MM.1S (cell line): Measurements from ENCODE around the gene UBXN11.

ENCODE experiments used
- DNase-seq: peaks from one replicate; pipeline ENCODE4 v3.0.0-alpha.2; 2015
- H2AFZ ChIP-seq: fragments of 300-600 bp; sonication (generic); 2 replicates; pipeline ENCODE4 v1.6.0; 2016; ENCODE audit warnings: antibody characterized with exemption, low read length
- H3F3A ChIP-seq: fragments of 300-600 bp; sonication (generic); 2 replicates; pipeline ENCODE4 v1.6.1; 2016; ENCODE audit warnings: mild to moderate bottlenecking, antibody characterized with exemption, low read length, moderate library complexity, mixed read lengths; ENCODE audit not compliant: insufficient read depth
- H3K27ac ChIP-seq: fragments of 300-600 bp; sonication (generic); 2 replicates; pipeline ENCODE4 v1.5.1; 2016; ENCODE audit warnings: mild to moderate bottlenecking, low read length
- H3K27me3 ChIP-seq: fragments of 300-600 bp; sonication (generic); replicated peaks from 2 replicates; pipeline ENCODE4 v1.6.0; 2016; ENCODE audit warnings: low read length; ENCODE audit not compliant: insufficient read depth
- H3K36me3 ChIP-seq: fragments of 300-600 bp; sonication (generic); replicated peaks from 2 replicates; pipeline ENCODE4 v1.6.1; 2016; ENCODE audit warnings: mild to moderate bottlenecking, low read length, mixed read lengths; ENCODE audit not compliant: insufficient read depth
- H3K4me1 ChIP-seq: fragments of 300-600 bp; sonication (generic); 2 replicates; pipeline ENCODE4 v1.6.1; 2016; ENCODE audit warnings: low read length, mixed read lengths
- H3K4me2 ChIP-seq: fragments of 300-600 bp; sonication (generic); 2 replicates; pipeline ENCODE4 v1.6.0; 2016; ENCODE audit warnings: low read depth, low read length
- H3K4me3 ChIP-seq: fragments of 300-600 bp; sonication (generic); 2 replicates; pipeline ENCODE4 v1.5.1; 2016; ENCODE audit warnings: low read length, mixed read lengths
- H3K79me2 ChIP-seq: fragments of 300-600 bp; sonication (generic); 2 replicates; pipeline ENCODE4 v1.6.1; 2016; ENCODE audit warnings: mixed run types, low read length, mixed read lengths
- H3K9ac ChIP-seq: fragments of 300-600 bp; sonication (generic); 2 replicates; pipeline ENCODE4 v1.6.1; 2016; ENCODE audit warnings: low read length, mixed read lengths
- H3K9me2 ChIP-seq: fragments of 300-600 bp; sonication (generic); replicated peaks from 2 replicates; pipeline ENCODE4 v1.6.1; 2016; ENCODE audit warnings: mild to moderate bottlenecking, low read length, mixed read lengths; ENCODE audit not compliant: insufficient read depth
- H3K9me3 ChIP-seq: fragments of 300-600 bp; sonication (generic); replicated peaks from 2 replicates; pipeline ENCODE4 v1.6.1; 2016; ENCODE audit warnings: mild to moderate bottlenecking, low read length, mixed read lengths; ENCODE audit not compliant: insufficient read depth
- H4K20me1 ChIP-seq: fragments of 300-600 bp; sonication (generic); 2 replicates; pipeline ENCODE4 v1.6.1; 2016; ENCODE audit warnings: mild to moderate bottlenecking, low read length, moderate library complexity, mixed read lengths; ENCODE audit not compliant: insufficient read depth
- EZH2 ChIP-seq: fragments of 300-600 bp; sonication (generic); optimal IDR thresholded peaks from 2 replicates; pipeline ENCODE3; 2017; ENCODE audit warnings: low read depth, mild to moderate bottlenecking, antibody characterized with exemption, low read length, mixed read lengths
- EZH2phosphoT487 ChIP-seq: fragments of 300-600 bp; sonication (generic); IDR thresholded peaks from 2 replicates; pipeline ENCODE4 v1.6.1; 2018; ENCODE audit warnings: antibody characterized with exemption, low read length
- TF ChIP-seq, protein P1 (sequence below): fragments of 300-600 bp; sonication (generic); IDR thresholded peaks from 2 replicates; pipeline ENCODE4 v1.5.1; 2016; ENCODE audit warnings: antibody characterized with exemption, low read length, mixed read lengths

The UBXN11 gene

DNA sequence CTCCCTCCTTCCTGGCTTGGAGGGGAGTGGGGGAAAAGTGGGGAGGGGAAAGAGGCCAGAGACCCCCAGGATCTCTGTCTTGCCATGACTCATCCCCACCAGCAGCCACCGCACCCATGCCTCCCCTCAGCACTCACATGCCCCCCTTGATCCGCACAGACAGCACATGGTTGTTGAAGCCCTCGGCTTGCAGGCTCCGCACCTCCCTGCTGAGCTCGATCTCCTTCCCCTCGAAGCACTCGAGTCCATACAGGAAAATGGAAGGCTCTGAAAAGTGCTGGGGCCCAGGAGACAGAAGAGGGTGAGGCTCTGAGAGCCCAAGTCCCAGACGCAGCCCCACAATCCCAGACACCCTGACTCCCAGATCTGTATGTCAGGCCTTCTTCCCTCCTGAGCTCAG, 22.2 kb upstream of the UBXN11 start:
- H3K4me1 ChIP-seq: no peaks in the 10 kb centered on the region
- H3K4me3 ChIP-seq: no peak overlapping the region
- H3K9ac ChIP-seq: no peak overlapping the region
- no peaks in the 10 kb centered on the region for H3K27me3 ChIP-seq
- no peaks in the 10 kb centered on the region for H3K9me2 ChIP-seq
- H4K20me1 ChIP-seq: no peaks in the 10 kb centered on the region
- DNase-seq: no peak
- H2AFZ ChIP-seq: no peak overlapping the region
- no peaks in the 10 kb centered on the region for H3K9me3 ChIP-seq
- TF ChIP-seq, protein P1, sequence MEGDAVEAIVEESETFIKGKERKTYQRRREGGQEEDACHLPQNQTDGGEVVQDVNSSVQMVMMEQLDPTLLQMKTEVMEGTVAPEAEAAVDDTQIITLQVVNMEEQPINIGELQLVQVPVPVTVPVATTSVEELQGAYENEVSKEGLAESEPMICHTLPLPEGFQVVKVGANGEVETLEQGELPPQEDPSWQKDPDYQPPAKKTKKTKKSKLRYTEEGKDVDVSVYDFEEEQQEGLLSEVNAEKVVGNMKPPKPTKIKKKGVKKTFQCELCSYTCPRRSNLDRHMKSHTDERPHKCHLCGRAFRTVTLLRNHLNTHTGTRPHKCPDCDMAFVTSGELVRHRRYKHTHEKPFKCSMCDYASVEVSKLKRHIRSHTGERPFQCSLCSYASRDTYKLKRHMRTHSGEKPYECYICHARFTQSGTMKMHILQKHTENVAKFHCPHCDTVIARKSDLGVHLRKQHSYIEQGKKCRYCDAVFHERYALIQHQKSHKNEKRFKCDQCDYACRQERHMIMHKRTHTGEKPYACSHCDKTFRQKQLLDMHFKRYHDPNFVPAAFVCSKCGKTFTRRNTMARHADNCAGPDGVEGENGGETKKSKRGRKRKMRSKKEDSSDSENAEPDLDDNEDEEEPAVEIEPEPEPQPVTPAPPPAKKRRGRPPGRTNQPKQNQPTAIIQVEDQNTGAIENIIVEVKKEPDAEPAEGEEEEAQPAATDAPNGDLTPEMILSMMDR: no peak
- TF ChIP-seq EZH2phosphoT487: no peak
- TF ChIP-seq EZH2: no peak
- no peaks in the 10 kb centered on the region for H3F3A ChIP-seq
- no peaks in the 10 kb centered on the region for H3K36me3 ChIP-seq
- no peaks in the 10 kb centered on the region for H3K79me2 ChIP-seq
- no peak overlapping the region for H3K27ac ChIP-seq
- H3K4me2 ChIP-seq: no peak overlapping the region

DNA sequence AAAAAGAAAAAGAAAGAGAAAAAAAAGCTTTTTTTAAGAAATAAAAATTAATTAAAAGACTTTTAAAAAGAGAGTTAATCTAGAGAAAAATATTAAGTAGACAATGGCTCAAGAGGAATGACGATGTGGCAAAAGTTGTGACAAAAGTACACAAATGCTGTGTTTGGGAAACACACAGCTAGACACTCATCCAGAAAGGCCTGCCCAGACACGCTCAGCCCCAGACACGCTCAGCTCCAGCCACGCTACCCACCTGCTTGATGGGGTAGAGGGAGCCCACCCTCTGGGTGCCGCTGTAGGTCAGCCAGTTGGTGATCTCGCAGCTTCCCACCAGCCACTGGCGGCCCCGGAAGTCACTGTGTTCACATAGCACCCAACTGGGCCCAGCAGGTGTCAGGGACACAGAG, 21.5 kb upstream of the UBXN11 start:
- Histone ChIP-seq H3K9me3 (no peaks in the 10 kb centered on the region), H3K9ac (no peak overlapping the region), H3K79me2 (no peaks in the 10 kb centered on the region), H3K27ac (no peak overlapping the region), H3K36me3 (no peaks in the 10 kb centered on the region), H3K4me3 (no peak overlapping the region), H3K4me1 (no peaks in the 10 kb centered on the region), H3K4me2 (no peak overlapping the region), H3F3A (no peaks in the 10 kb centered on the region), H3K9me2 (no peaks in the 10 kb centered on the region), H4K20me1 (no peaks in the 10 kb centered on the region), H2AFZ (no peak overlapping the region), H3K27me3 (no peaks in the 10 kb centered on the region)
- no peak for DNase-seq
- TF ChIP-seq, protein P1: no peak
- TF ChIP-seq EZH2phosphoT487 (no peak), EZH2 (no peak)

DNA sequence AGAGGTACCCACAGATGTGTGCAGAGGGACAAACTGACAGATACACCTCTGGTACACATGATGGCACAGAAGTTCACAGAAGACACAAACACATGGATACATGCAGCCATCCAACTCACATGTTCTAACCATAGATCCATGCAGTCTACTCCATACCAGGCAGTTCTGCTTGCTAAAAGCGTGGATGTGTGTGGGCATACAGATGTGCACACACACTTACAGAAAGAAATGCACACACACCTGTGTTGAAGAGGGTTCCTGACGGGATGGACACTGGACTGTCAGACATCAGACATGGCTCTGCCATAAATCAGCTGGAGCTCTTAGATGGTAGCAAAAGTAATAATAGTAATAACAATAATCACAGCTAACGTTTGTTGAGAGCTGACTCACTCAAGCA, 18.1 kb upstream of the UBXN11 start:
- no peak overlapping the region for H3K27ac ChIP-seq
- TF ChIP-seq EZH2phosphoT487 (no peak), EZH2 (no peak)
- TF ChIP-seq, protein P1: no peak
- no peaks in the 10 kb centered on the region for H4K20me1 ChIP-seq

More for the DNA sequence above, 18.1 kb upstream of the UBXN11 start:
- Histone ChIP-seq H3F3A (no peaks in the 10 kb centered on the region), H3K36me3 (no peaks in the 10 kb centered on the region), H2AFZ (no peak overlapping the region), H3K79me2 (no peaks in the 10 kb centered on the region), H3K9ac (no peak overlapping the region), H3K9me2 (no peaks in the 10 kb centered on the region), H3K27me3 (no peaks in the 10 kb centered on the region), H3K4me2 (no peak overlapping the region), H3K4me3 (no peak overlapping the region), H3K4me1 (peaks cover 4% of the 10 kb centered on the region), H3K9me3 (no peaks in the 10 kb centered on the region)
- no peak for DNase-seq
